Amygdala (tissue), 56 donors: ENCODE results near the gene RHOJ.
"Not testable (repeated sequence)": the region's sequence is repeated elsewhere in the genome, so short reads cannot be mapped to it uniquely, and the experiment has no call there.

Experiments
- DNase-seq, 56 donors: peaks; one replicate each; lab custom pipeline; 2025; lab: John Stamatoyannopoulos, UW

Gene RHOJ

DNA sequence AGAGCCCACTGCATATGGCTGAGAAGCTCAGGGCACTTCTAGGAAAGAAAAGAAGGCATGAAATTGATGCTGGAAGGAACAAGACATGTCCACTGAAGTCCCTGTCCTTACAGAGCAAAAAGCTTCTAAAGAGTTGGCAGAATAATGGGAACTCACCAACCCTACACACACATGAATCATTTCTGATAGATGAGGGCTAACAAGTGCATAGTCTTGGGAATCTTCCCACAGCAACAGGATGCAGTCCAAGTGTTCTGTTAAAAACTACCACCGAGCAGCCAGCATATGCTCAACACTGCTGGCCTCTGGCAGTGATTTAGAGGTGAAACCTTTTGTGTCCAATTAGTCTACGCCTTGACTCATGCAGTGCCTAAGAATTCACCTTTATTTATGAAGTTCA is 44.8 kb downstream of the RHOJ start:
- no peak for DNase-seq

DNA sequence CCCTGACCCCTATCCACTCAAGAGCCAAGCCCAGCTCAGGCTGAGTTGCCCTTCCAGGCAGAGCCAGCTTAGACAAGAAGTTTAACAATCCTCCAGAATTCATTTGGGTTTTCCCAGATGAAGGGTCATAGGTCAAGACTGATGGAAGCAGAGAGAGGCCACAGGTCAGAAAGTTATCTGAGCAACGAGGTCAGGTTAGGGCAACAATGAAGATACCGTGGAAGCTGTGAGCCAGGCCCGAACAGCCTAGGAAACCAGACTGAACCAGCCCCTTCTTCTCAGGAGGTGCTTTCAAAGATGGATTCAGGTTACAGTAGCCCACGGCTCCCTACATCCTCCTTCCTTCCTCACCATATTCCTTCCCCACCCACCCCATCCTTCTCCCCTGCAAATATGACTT is 53.1 kb downstream of the RHOJ start:
- no peak for DNase-seq

DNA sequence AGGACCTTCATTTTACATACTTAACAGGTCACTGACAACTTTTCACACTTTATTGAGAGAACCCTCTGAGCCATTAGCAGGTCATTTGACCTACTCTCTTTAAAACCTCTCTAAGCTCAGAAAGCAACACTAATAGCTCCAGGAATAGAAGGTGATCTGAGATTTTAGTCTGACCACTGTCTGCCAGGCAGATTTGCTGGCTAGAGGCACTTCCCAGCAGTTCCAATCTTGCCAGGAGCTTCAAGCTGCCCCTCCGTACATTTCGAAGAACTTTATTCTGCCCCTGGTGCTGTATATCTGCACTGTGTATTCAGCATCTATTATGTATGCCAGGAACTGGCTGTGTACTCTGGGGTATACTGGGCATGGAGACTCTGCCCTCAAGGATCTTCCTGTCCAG is 58.2 kb downstream of the RHOJ start:
- DNase-seq = no peak

DNA sequence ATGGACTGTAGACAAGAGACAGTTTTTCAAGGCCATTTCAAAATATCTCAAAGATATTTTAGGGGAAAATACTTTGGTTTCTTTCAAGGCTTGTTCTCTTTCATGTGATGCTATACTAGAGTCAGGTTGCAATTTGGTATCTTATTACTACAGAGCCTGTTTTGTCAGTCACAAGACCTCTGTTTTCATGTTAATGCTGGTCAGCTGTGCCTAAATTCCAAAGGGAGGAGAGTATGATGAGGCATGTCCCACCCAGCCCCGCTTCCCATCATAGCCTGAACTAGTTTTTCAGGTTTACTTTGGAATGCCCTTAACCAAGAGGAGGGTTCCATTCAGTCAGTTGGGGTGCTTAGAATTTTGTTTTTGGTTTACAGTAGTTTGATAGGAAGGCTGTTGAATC is 61.9 kb downstream of the RHOJ start:
- no peak for DNase-seq

DNA sequence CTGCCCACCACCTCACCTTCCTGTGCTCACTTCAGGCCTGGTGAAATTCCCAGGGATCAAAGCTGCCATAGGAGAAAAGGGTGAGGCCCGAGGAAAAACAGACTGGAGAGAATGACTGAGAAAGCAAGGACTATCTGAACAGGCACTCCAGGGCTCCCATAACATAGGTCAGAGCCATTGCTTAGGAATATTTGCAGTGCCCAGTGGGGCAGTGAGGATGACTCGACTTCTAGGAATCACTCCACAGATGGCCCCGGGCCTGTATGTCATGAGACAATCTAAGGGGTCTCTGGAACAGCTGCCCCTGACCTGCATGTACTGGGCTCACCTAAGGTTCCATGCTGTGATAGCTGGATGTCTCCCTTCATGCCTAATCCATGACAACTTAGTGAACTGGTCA is 62.9 kb downstream of the RHOJ start:
- no peak for DNase-seq

DNA sequence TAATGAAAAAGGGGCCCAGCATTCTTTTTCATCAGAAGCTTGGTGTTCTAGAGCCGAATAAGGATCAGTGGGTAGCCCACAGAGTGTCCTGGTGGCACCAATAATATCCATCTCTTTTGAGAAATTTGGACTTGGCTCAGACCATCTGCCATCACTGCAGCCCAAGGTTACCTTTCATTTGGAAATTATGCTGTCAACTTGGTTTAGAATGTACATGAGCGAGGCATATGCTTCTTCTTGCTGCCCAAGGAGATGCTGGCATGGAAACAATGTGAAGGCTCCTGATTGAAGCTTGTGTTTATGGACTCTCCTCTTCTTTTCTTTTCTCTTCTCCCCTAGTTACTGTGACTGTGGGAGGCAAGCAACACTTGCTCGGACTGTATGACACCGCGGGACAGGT is 64.5 kb downstream of the RHOJ start:
- DNase-seq = no peak

DNA sequence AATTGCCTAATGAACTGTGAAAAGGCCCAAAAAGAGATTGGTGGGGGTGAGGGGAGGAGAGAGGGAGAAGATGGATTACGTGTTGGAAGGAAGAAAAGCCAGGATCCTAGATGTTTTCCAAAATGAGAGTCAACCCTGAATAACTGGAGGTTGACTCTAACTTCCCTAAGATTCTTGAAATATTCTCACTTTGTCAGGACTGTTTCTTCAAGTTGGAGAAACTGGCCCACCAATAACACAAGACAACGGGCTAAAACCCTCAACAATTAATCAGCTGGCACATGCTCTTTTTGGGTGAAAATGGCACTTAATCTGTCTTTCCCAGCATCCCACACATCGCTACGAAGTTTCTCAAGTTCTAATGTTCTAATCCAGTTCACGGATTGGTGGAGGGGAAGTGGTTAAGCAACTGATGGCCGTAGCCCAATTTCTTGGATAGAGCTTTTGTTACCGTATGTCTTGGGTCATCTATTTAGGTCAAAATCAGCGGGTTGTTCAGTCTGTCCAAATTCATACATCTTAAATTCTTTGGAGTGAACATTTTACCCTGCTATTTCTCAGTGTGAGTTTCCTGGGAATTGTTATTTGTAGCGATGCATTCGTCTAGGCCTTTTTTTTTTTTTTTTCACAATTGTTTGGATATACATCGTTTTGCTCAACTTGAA is 65.5 kb downstream of the RHOJ start:
- DNase-seq = no peak

DNA sequence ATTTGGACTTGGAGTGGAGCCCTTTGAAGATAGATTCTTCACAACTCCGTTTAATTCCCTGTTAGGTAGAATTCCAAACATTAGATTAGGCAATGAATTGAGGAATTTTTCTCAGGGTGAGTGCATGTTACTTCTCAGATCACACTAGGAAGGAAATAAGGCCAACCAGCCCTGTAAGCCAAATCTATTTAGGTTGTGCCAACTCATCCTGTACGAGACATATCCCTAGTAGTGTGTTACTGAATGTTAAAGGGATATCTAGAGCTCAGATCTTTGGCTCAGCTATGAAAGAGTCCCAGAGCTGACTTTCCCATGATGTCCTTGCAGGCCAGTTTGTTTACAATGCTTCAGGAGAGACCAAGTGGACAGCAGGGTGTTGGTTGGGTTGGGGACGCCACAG is 68.9 kb downstream of the RHOJ start:
- DNase-seq = no peak

DNA sequence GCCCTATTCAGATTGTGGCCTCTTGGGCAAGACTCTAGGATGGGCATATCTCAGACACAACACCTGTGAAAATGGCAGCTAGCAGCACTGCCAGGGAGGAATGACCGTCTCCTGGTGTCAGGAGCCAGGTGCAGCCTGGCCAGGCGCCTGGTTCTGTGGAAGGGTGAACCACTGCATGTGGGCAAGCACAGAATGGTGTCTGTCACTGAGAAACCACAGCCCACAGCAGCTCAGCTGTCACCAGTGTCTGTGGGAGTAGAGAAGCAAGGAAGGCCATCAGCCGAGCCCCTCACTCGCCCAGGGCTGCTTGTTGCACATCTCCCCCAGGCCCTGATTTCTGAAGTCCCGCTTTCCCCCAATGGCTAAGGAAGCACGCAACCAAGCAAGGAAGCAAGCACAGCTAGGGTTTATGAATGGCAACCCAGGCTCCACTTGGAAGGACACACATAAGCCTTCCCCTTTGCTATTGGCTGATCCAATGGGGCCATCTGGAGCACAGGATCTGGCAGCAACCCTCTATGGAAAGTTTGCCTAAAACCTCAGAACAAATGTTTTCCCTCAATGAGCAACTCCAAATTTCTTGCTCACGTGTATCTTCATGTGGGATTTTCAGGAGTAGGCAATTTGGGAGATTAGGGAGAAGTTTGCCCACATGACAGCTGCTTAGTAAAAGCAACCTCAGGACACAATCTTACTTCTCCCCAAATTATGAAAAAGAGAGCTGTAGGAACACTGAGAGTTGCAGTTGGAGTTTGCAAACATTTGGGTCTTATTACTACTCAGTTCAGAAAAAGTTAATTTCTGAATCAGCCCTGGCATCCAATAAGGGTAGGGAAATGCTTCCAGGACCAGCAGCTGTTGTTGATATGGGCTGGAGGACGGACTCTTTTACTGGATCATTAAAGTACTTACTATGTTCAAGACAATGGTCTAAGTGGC is 69.7 kb downstream of the RHOJ start:
- DNase-seq = no peak

DNA sequence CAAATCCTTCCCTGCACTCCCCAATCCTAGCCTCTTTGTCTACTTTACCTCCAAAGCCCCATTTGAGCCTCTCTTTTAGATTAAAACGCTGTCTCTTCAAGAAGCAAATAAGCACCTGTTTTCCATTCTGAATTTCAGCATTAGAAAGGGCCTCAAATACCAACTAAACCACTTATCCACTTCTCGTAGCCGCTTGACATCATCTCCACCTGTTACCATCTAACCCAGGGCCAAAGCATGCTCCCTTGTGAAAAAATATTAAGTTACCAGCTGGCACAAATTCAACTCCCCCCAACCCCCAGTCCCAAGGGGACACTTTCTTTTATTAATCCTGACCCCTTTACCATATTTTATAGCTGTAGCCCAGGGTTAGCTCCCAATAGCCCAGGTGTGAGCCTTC is 71.4 kb downstream of the RHOJ start:
- DNase-seq = no peak

DNA sequence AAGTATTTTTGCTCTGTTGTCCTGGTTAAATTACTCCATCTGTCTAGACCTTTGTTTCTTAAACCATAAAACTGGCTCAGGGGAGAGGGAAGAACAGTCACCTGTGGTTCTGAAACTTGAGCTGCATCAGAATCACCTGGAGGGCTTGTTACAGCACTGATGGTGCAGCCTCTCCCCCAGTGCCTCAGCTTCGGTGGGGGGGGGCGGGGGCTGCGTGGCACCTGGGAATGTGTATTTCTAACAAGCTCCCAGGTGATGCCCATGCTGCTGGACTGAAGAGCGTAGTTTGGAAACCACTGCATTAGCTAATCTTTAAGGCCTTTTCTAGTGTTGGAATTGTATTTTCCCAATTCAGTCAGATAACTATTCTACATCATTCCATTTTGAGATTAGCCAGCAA is 71.8 kb downstream of the RHOJ start:
- DNase-seq = no peak

DNA sequence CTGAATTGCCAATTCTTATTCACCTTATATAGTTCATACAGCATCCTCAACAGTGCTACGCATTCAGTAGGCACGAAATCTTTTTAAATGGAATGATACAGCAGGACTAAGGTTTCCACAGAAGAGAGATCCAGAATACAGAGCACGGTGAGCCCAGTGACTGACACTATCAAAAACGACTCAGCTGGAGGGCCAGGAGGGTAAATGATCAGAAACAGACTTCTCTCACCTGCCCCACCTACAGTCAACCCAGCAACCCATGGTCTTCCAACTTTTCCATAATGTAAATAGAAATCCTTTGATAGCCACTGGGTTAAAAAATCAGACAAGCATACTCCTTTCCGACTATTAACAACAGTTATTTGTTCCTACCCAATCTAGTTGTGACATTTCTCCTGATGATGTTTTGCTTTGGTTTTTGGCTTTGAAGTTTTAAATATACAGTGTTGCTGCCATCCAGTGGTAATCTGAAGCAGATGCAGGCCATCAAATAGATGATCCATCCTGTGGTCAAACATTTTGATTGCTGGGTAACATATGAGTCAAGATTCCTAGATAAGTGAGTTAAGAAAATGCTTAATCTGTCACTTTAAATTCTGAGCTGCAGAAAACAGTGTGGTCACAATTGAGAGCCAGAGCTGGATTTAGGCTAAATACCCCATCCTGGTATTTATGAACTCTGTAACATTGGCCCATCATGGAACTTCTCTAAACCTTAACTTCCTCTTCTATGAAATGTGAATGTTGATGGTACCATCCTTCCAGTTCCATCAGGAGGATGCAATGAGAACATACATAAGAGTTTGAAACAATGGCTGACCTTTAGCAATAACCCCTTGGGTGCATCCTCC is 72.5 kb downstream of the RHOJ start:
- peak in 1 of 56 donors; percentile 21 for DNase-seq

DNA sequence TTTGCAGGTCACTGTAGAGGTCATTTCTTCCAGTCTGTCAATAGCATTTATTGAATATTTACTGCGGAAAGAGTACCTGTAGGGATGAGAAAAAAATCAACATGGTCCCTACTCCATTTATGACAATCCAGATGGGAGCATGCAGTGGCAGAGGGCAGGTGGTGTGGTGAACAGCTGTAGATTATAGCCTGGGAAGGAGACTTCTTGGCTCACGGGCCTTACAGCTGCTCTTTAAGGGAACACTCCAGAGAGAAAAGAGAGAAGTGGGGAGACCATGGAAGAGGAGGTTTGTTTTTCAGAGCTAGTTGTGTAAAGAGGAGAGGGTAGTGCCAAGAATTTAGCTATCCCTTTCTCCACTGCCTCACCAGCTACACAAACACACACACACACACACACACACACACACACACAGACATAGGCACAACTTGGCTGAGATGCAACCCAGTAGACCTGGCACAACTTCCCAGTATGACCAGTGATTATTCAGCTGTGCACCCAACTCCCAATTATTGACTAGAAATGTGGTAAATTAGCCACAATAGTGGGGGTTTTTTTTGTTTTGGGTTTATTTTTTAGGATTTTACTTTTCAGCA is 73.4 kb downstream of the RHOJ start:
- no peak for DNase-seq

DNA sequence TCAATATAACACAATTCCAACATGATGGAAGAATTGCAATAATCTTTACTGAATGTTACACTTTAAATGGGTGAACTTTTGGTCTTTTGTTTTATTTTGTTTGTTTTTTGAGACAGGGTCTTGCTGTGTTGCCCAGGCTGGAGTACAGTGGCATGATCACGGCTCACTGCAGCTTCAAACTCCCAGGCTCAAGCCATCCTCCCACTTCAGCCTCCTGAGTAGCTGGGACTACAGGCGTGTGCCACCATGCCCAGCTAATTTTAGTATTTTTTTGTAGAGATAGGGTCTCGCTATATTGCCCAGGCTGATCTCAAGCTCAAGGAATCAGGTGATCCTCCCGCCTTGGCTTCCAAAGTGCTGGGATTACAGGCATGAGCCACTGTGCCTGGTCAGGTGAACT is 75.7 kb downstream of the RHOJ start:
- not testable (repeated sequence) for DNase-seq

DNA sequence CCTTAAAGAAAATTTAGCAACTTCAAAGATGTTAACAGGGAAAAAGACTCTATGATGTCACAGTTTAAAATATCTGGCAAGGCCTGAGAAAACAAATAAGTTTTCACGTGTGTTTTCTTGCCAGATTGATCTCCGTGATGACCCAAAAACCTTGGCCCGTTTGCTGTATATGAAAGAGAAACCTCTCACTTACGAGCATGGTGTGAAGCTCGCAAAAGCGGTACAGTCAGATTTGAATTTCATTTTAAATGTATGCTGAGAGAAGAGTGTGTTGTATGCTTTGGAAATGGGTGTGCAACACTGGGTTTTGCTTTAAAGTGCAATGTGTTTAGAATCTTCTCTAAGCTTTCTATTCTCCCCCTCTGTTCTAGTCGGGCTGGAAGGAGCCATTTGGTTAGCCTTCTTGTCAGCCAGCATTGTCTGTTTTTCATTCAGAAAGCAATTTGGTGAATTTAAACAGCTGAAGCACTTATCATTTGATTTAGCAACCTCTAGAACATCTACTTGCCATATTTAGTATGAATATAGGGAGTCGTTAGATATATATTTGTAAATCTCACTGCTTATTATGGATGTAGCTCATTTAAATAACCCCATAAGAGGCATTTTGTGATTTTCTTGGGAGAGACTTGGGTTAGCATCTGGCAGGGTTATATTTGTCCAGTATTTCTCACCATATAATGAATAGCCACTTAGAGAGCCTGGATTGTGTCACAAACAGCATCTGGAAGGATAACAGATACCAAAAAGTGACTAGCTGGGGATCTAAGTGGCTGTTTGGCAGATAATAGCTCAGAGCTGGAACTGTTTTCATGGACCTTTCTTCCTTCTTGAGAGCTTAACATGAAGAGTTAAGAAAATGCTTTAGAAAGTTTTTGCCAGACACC is 79.0 kb downstream of the RHOJ start:
- DNase-seq = no peak

DNA sequence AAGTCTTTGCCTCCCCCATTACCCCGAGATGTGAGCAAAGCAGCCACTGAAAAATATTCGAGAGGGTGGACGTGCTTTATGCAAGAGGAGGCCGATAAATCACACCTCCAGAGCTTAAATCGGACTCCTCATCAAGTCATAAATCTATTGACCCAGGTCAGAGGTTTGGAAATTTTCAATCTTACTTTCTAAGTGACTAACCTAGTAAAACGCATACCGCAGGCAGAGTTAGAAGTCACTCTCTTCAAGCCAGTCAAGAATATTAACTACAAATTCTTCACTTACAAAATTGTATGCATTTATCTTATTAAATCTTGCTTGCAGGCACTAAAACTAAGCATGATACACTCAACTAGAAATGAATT is 79.6 kb downstream of the RHOJ start:
- DNase-seq = no peak

DNA sequence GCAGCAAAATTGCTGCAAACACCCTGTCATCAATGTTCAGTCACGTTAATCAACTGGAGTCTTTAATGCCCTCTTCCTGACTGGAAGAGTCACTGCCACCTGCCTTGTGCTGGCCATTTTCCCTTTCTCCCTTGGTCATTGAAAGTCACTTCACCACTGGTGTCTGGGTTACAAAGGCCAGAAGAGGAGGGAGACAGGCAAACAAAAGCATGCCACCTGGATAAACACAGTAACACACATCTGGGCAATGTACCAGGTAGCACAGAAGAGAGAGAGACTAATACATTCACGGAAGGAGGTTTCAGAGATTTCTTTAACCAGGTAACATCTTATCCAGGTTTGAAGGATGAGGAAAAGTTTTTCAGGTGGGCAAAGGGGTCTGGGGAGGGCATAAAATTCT is 81.8 kb downstream of the RHOJ start:
- DNase-seq = no peak

DNA sequence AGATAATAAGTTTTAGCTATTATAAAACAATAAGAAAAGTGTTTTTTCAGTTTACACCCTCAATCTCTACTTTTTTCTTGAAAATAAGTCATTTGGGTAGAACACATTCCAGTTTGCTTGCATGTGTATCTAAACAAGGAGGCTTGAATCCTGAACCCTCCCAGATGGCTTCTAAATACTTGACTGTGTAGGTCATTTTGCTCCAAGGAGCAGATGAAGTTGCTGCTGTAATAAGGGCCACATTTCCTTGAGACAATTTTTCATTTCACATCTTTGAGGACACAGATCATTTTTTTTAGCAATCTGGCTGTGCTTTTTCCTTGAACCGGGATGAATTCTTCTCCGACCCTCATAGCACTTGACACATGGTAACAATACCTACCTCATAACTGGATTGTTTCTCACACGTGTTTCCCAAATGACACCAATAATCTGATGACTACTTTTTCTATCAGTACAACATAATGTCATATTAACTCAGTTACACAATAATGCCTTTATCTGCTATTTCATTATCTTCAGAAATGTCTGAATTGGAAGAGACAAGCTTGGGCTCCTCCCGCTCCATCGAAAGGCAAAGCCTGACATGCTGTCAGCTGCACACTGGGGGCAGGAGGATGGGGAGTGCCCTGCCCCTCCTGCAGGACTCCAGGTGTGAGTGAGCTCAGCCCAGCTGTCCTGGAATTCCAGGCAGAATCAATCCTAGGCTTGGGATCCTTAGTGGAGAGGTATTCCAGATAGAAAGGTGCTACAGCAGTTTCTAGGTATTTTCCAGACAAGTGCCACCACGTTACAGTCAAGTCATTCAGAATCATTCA is 83.6 kb downstream of the RHOJ start:
- no peak for DNase-seq

DNA sequence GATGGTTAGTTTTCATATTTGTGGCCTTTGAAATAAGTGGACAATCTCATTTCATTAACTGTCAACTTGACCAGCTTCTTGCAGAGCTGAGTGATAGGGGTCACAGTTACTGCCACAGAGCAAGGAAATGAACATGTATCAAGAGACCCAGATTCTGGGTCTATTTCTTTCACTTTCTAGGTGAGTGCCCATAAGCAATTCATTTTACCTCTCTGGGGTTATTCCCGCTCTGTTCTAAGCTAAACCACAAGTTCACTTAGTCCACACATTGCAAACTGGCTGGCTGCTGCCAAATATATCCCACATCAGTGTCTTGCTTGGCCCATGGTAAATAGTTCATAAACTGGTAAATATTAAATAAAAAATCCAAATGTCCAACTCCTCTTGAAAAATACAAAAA is 84.6 kb downstream of the RHOJ start:
- DNase-seq = no peak
